HL-60 (cell line): Measurements from ENCODE around the gene NT5C1A.

Experiments
- CTCF ChIP-seq: IDR thresholded peaks from one replicate; pipeline ENCODE4 v1.5.1; 2011; ENCODE audit warnings: low read length, control low read depth, inconsistent platforms; ENCODE audit not compliant: insufficient read depth
- GABPA ChIP-seq: IDR thresholded peaks from 2 replicates; pipeline ENCODE4 v1.6.1; 2012; ENCODE audit warnings: low read depth
- POLR2AphosphoS5 ChIP-seq: IDR thresholded peaks from 2 replicates; pipeline ENCODE4 v1.6.1; 2012; ENCODE audit warnings: low read depth
- REST ChIP-seq: IDR thresholded peaks from 2 replicates; pipeline ENCODE4 v1.6.1; 2012; ENCODE audit warnings: low read depth; ENCODE audit not compliant: insufficient replicate concordance

DNA sequence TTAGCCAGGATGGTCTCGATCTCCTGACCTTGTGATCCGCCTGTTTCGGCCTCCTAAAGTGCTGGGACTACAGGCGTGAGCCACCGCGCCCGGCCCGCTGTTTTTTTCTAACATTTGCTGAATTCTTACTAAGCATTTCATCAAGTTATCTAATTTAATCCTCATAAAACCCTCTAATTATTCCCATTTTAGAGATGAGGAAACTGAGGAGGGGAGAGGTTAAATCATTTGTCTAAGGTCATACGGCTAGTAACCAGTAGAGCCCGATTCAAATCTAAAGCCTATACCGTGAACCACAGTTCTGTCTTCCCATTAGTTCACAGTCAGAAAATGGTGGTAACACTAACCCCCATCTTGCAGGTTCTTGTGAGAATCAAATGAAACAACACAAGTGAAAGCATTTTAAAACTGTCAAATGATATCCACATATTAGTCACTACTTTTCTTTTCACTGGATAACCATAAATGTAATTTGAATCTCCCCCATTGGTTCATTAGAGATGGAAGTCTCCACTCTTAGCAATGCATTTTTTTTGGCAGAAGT, 43.0 kb downstream of the NT5C1A start:
- TF ChIP-seq CTCF, result no peak
- no peak for TF ChIP-seq GABPA
- TF ChIP-seq POLR2AphosphoS5, result no peak
- TF ChIP-seq REST, result no peak
